KMS-11 (cell line): ENCODE results near the gene SPRR2F.

ENCODE experiments used
- H2AFZ ChIP-seq: fragments of 200-600 bp; sonication (generic); 2 replicates; pipeline ENCODE4 v1.6.1; 2016; ENCODE audit warnings: antibody characterized with exemption, mixed run types, low read depth
- H3K27ac ChIP-seq: fragments of 200-600 bp; sonication (generic); 2 replicates; pipeline ENCODE4 v1.6.1; 2016; ENCODE audit warnings: mild to moderate bottlenecking, mixed run types
- H3K27me3 ChIP-seq: fragments of 200-600 bp; sonication (generic); 2 replicates; pipeline ENCODE4 v1.6.1; 2017; ENCODE audit warnings: mild to moderate bottlenecking, low read depth, mixed run types, moderate library complexity; ENCODE audit not compliant: insufficient read depth
- H3K36me3 ChIP-seq: fragments of 200-600 bp; sonication (generic); 2 replicates; pipeline ENCODE4 v1.6.1; 2017; ENCODE audit warnings: mild to moderate bottlenecking, mixed run types; ENCODE audit not compliant: insufficient read depth
- H3K4me1 ChIP-seq: fragments of 200-600 bp; sonication (generic); 2 replicates; pipeline ENCODE4 v1.6.1; 2016; ENCODE audit warnings: mild to moderate bottlenecking, low read depth, mixed run types; ENCODE audit not compliant: poor library complexity, severe bottlenecking
- H3K4me2 ChIP-seq: fragments of 200-600 bp; sonication (generic); 2 replicates; pipeline ENCODE4 v1.7.0; 2016; ENCODE audit warnings: mild to moderate bottlenecking, mixed run types
- H3K4me3 ChIP-seq: fragments of 200-600 bp; sonication (generic); IDR thresholded peaks from 2 replicates; pipeline ENCODE4 v1.6.1; 2017; ENCODE audit warnings: low read depth, low read length, mixed read lengths; ENCODE audit not compliant: insufficient read depth
- H3K79me2 ChIP-seq: fragments of 200-600 bp; sonication (generic); 2 replicates; pipeline ENCODE4 v1.6.1; 2016; ENCODE audit warnings: low read depth, mixed run types; ENCODE audit not compliant: insufficient read depth
- H3K9ac ChIP-seq: fragments of 200-600 bp; sonication (generic); 2 replicates; pipeline ENCODE4 v1.6.1; 2016; ENCODE audit warnings: mild to moderate bottlenecking, mixed run types
- H4K20me1 ChIP-seq: fragments of 200-600 bp; sonication (generic); 2 replicates; pipeline ENCODE4 v1.6.1; 2016; ENCODE audit warnings: mild to moderate bottlenecking, mixed run types; ENCODE audit not compliant: insufficient read depth
- CTCF ChIP-seq: fragments of 200-600 bp; sonication (generic); conservative IDR thresholded peaks from 2 replicates; pipeline ENCODE4 v1.6.1; 2017; ENCODE audit warnings: low read depth, mild to moderate bottlenecking, antibody characterized with exemption, low read length, moderate library complexity, mixed read lengths

Gene SPRR2F

GRCh38 chr1:153113416-153113815 lies at the start of gene SPRR2F:
SPRR2F (minus strand) TSS chr1:153113516; CDS start chr1:153112733, 783 bp downstream.
- Histone ChIP-seq H3K79me2 (no peaks in the 10 kb centered on the region), H3K27me3 (no peaks in the 10 kb centered on the region), H4K20me1 (no peaks in the 10 kb centered on the region), H3K9ac (no peak within 1 kb of the TSS), H3K4me2 (no peak within 1 kb of the TSS), H3K4me1 (no peaks in the 10 kb centered on the region), H3K4me3 (no peak within 1 kb of the TSS), H3K36me3 (no peaks in the 10 kb centered on the region), H2AFZ (no peak within 1 kb of the TSS), H3K27ac (no peak within 1 kb of the TSS)
- no peak for TF ChIP-seq CTCF

- Histone ChIP-seq H3K79me2 (no peaks in the 10 kb centered on the region), H3K4me3 (no peak overlapping the region), H3K9ac (no peak overlapping the region), H4K20me1 (no peaks in the 10 kb centered on the region), H3K4me2 (no peak overlapping the region), H3K27me3 (no peaks in the 10 kb centered on the region), H3K4me1 (no peaks in the 10 kb centered on the region), H2AFZ (no peak overlapping the region), H3K27ac (no peak overlapping the region), H3K36me3 (no peaks in the 10 kb centered on the region)
- TF ChIP-seq CTCF: no peak
These were observed 42.2 kb upstream of the SPRR2F start for GRCh38 chr1:153155541-153155940.

- no peaks in the 10 kb centered on the region for H4K20me1 ChIP-seq
- no peak overlapping the region for H3K4me3 ChIP-seq
- H3K9ac ChIP-seq: no peak overlapping the region
- H3K4me2 ChIP-seq: no peak overlapping the region
- H3K4me1 ChIP-seq: no peaks in the 10 kb centered on the region
- H3K27me3 ChIP-seq: no peaks in the 10 kb centered on the region
- no peaks in the 10 kb centered on the region for H3K36me3 ChIP-seq
- H2AFZ ChIP-seq: no peak overlapping the region
- no peak overlapping the region for H3K27ac ChIP-seq
- no peak for TF ChIP-seq CTCF
- no peaks in the 10 kb centered on the region for H3K79me2 ChIP-seq
These were observed 39.2 kb upstream of the SPRR2F start for GRCh38 chr1:153152481-153152880.

- no peak within 1 kb of the TSS for H3K4me3 ChIP-seq
- no peaks in the 10 kb centered on the region for H3K4me1 ChIP-seq
- no peaks in the 10 kb centered on the region for H3K36me3 ChIP-seq
- H4K20me1 ChIP-seq: no peaks in the 10 kb centered on the region
- H3K79me2 ChIP-seq: no peaks in the 10 kb centered on the region
- H3K4me2 ChIP-seq: no peak within 1 kb of the TSS
- H3K27me3 ChIP-seq: no peaks in the 10 kb centered on the region
- no peak within 1 kb of the TSS for H2AFZ ChIP-seq
- no peak within 1 kb of the TSS for H3K27ac ChIP-seq
- TF ChIP-seq CTCF: no peak
- H3K9ac ChIP-seq: no peak within 1 kb of the TSS
These were observed 37.5 kb upstream of the SPRR2F start, which contains the start of gene SPRR2G for GRCh38 chr1:153150846-153151245. SPRR2G (minus strand) TSS chr1:153150890; CDS start chr1:153150110, 780 bp downstream.
